ENCODE measurements around the gene WDR48.

The WDR48 gene

DNA sequence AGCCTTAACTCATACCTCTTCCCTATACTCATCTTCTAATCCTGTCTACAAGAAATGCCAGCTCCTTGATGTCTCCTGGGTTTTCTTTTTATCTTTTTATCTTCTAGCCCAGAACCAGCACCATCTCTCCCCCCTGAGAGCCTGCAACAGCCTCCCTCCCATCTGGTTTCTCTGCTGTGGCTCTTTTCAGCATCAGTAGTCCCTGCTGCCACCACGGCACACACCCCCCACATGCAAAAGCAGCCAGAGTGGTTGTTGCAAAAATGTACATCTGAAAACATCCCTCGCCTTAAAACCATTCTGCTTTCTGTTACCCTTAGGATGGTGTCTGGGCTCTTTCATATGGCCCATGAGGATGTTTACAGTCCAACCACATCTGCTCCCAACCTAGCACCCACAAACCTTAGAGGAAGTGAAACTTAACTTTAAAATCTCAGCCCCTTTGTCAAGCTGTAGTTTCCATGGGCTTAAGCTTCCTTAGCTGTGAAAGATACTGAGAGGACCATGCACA, 56.4 kb downstream of the WDR48 start:
- ATAC-seq (replicated peaks) = peak; percentile 77
- H3K4me3 Mint-ChIP-seq = peak overlapping the region; percentile 93 to 97
- H3K27ac Mint-ChIP-seq = peak overlapping the region; percentile 91 to 95
- H3K9me3 Mint-ChIP-seq = no peaks in the 10 kb centered on the region
- peaks cover 46 to 47% of the 10 kb centered on the region in 2 donors for H3K4me1 Mint-ChIP-seq (ENCODE audit: low read depth in 2 of 2)
- peak; percentile 43 to 49 (median 46) for DNase-seq
- H3K36me3 Mint-ChIP-seq (ENCODE audit: insufficient read depth) = peaks cover 6% of the 10 kb centered on the region
- H3K27me3 Mint-ChIP-seq = no peaks in the 10 kb centered on the region

- ATAC-seq (replicated peaks) = no peak
- H3K4me3 Mint-ChIP-seq = peak overlapping the region; percentile 93 to 97
These were observed 57.3 kb downstream of the WDR48 start for GRCh38 chr3:39109086-39109485.

DNA sequence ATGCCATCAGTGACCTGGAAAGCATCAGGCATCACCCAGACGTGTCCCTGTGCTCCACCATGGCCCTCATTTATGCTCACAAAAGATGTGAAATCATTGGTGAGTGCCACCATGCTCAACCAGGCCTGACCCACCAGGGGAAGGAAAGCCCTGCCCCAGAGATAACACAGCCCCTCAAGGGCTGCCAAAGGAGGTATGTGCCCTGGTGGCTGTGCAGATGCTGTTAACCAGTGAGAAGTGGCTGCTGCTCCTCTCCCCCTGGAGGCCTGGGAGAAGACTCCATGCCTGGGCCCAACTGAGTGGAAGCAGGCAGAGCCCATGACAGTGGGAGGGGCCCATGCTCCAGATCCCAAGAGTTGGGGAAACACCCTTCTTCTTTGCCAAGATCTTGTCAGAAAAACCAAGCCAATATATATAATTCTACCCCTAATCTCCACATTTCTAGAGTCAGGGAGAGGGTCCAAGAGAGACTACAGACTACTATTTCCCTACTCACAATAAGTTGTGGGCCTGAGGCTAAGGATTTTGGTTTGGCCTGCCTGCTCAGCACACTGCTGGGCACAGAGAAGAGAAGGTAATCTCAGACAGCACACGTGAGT, 58.3 kb downstream of the WDR48 start:
- H3K4me1 Mint-ChIP-seq (ENCODE audit: low read depth in 2 of 2) = peaks cover 37 to 38% of the 10 kb centered on the region in 2 donors
- H3K27me3 Mint-ChIP-seq = no peaks in the 10 kb centered on the region
- DNase-seq = no peak
- no peak overlapping the region for H3K27ac Mint-ChIP-seq
- no peaks in the 10 kb centered on the region for H3K9me3 Mint-ChIP-seq
- ATAC-seq (replicated peaks) = no peak
- H3K4me3 Mint-ChIP-seq = no peak overlapping the region
- peaks cover 4% of the 10 kb centered on the region for H3K36me3 Mint-ChIP-seq (ENCODE audit: insufficient read depth)

More at GRCh38 chr3:39109086-39109485, 57.3 kb downstream of the WDR48 start:
- DNase-seq = no peak
- H3K36me3 Mint-ChIP-seq (ENCODE audit: insufficient read depth) = peaks cover 4% of the 10 kb centered on the region
- H3K4me1 Mint-ChIP-seq (ENCODE audit: low read depth in 2 of 2) = peaks cover 43% of the 10 kb centered on the region in 2 donors
- no peak overlapping the region for H3K27ac Mint-ChIP-seq
- H3K27me3 Mint-ChIP-seq = no peaks in the 10 kb centered on the region
- no peaks in the 10 kb centered on the region for H3K9me3 Mint-ChIP-seq

DNA sequence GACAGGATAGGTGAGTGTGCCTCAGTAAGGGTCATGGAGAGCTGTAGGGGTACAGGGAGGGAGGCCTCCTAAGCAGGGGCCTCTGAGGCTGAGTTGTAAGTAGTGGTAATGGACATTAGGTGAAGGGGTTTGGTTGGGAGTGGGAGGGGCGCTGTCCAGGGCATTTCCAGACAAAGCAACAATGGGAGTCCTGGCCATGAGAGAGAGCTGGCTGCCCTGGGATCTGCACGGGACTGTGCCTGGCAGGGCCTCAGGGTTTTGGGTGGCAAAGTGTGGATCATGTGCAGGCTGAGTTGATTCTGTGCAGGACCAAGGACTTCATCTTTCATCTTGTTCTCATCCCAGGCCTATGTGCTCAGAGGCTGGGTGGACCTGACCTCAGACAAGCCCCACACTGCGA, 60.3 kb downstream of the WDR48 start:
- Mint-ChIP-seq H3K27me3 (no peaks in the 10 kb centered on the region), H3K4me1 (ENCODE audit: low read depth in 2 of 2) (peaks cover 21% of the 10 kb centered on the region in 2 donors), H3K9me3 (no peaks in the 10 kb centered on the region), H3K36me3 (ENCODE audit: insufficient read depth) (peaks cover 4% of the 10 kb centered on the region), H3K27ac (no peak overlapping the region), H3K4me3 (no peak overlapping the region)
- ATAC-seq (replicated peaks) (no peak), DNase-seq (no peak)

- ATAC-seq (replicated peaks) (no peak), DNase-seq (no peak)
- no peak overlapping the region for H3K4me3 Mint-ChIP-seq
- no peaks in the 10 kb centered on the region for H3K27me3 Mint-ChIP-seq
- peaks cover 19 to 20% of the 10 kb centered on the region in 2 donors for H3K4me1 Mint-ChIP-seq (ENCODE audit: low read depth in 2 of 2)
- peaks cover 4% of the 10 kb centered on the region for H3K36me3 Mint-ChIP-seq (ENCODE audit: insufficient read depth)
- no peaks in the 10 kb centered on the region for H3K9me3 Mint-ChIP-seq
- no peak overlapping the region for H3K27ac Mint-ChIP-seq
These were observed 60.7 kb downstream of the WDR48 start for GRCh38 chr3:39112535-39112934.

- Mint-ChIP-seq H3K27ac (no peak overlapping the region), H3K4me3 (no peak overlapping the region)
- no peak for ATAC-seq (replicated peaks)
These were observed 61.5 kb downstream of the WDR48 start for GRCh38 chr3:39113291-39113690.

DNA sequence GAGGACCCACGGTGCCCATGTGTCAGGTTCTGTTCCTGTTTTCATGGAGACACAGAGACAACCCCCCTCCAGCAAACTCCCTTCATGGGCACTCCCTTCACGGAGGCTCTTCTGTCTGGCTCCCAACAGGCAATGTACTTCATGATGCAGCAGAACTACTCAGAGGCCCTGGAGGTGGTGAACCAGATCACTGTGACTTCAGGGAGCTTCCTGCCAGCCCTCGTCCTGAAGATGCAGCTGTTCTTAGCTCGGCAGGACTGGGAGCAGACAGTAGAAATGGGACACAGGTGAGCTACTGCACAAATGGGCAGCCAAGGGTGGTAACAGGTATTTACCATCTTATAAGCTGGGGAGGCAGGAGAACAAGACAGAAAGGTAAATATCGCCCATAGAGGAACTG, 62.6 kb downstream of the WDR48 start:
- H3K27me3 Mint-ChIP-seq = no peaks in the 10 kb centered on the region
- no peak overlapping the region for H3K27ac Mint-ChIP-seq
- H3K4me3 Mint-ChIP-seq = no peak overlapping the region
- no peaks in the 10 kb centered on the region for H3K36me3 Mint-ChIP-seq (ENCODE audit: insufficient read depth)
- ATAC-seq (replicated peaks) (no peak), DNase-seq (no peak)
- H3K9me3 Mint-ChIP-seq = no peaks in the 10 kb centered on the region
- peaks cover 0 to 1% of the 10 kb centered on the region in 2 donors for H3K4me1 Mint-ChIP-seq (ENCODE audit: low read depth in 2 of 2)

More at GRCh38 chr3:39113291-39113690, 61.5 kb downstream of the WDR48 start:
- DNase-seq = no peak
- H3K9me3 Mint-ChIP-seq = no peaks in the 10 kb centered on the region
- peaks cover 12 to 13% of the 10 kb centered on the region in 2 donors for H3K4me1 Mint-ChIP-seq (ENCODE audit: low read depth in 2 of 2)
- H3K36me3 Mint-ChIP-seq (ENCODE audit: insufficient read depth) = peaks cover 2% of the 10 kb centered on the region
- H3K27me3 Mint-ChIP-seq = no peaks in the 10 kb centered on the region

DNA sequence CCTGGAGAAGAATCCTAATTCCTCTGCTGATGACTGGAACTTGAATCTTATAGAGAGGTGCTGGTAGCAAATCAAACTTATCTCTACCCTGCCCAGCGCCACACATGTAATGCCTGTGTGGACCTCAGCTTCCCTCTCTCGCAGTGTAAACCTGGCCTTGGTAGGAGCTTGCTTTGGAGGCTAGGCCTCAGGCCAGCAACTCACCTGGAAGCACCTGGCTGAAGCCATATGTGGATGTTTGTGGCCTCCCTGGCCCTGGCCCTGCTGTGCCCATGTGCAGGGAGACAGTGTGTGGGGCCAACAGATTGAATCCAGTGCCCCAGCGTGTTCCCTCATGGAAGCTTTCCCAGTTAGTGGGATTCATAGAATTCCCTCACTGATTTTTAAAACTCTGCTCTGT, 64.1 kb downstream of the WDR48 start:
- DNase-seq = no peak
- Mint-ChIP-seq H3K27me3 (no peaks in the 10 kb centered on the region), H3K4me3 (no peak overlapping the region), H3K9me3 (no peaks in the 10 kb centered on the region), H3K4me1 (ENCODE audit: low read depth in 2 of 2) (no peaks in the 10 kb centered on the region), H3K27ac (no peak overlapping the region), H3K36me3 (ENCODE audit: insufficient read depth) (no peaks in the 10 kb centered on the region)
- ATAC-seq (replicated peaks) = no peak

- ATAC-seq (replicated peaks) = no peak
- no peaks in the 10 kb centered on the region for H3K36me3 Mint-ChIP-seq (ENCODE audit: insufficient read depth)
- no peak for DNase-seq
- no peak overlapping the region for H3K4me3 Mint-ChIP-seq
- H3K27ac Mint-ChIP-seq = no peak overlapping the region
- H3K4me1 Mint-ChIP-seq (ENCODE audit: low read depth in 2 of 2) = no peaks in the 10 kb centered on the region
- no peaks in the 10 kb centered on the region for H3K9me3 Mint-ChIP-seq
- H3K27me3 Mint-ChIP-seq = no peaks in the 10 kb centered on the region
These were observed 66.3 kb downstream of the WDR48 start for GRCh38 chr3:39118079-39118478.

DNA sequence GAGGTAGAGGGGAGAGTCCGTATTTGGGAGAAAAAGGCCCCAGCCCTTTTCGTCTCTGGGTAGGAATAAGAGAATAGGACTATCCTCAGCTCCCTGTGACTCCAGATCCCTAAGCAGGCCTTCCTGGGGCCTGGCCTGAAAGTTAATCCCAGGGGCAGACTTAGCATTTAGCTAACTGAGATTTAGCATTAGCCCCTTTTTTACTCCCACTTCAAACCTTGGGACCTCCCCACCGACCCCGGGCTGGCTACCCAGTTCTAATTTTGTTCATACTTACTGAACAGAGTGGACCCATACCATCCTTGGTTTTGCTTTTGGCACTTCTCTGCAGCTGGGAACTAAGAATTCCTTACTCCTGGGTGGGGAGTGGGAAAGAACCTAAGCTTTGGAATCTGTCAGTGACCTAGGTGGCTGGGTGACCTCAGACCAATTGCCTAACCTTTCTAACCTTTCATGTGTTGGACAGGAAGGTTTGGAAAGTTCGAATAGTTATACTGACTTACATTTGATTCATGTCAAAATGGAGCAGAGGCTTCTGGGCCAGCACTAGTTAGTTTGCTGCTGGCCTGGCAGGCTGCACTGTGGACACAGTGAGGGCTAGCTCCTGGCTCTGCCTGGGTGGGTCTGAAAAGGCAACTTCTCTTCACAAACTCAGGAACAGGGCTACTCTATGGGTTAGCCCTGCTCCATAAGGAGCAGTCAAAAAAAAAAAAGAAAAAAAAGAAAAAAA, 67.3 kb downstream of the WDR48 start:
- Mint-ChIP-seq H3K9me3 (no peaks in the 10 kb centered on the region), H3K27me3 (no peaks in the 10 kb centered on the region), H3K36me3 (ENCODE audit: insufficient read depth) (no peaks in the 10 kb centered on the region), H3K27ac (no peak overlapping the region), H3K4me3 (no peak overlapping the region), H3K4me1 (ENCODE audit: low read depth in 2 of 2) (no peaks in the 10 kb centered on the region)
- DNase-seq (no peak), ATAC-seq (replicated peaks) (no peak)

DNA sequence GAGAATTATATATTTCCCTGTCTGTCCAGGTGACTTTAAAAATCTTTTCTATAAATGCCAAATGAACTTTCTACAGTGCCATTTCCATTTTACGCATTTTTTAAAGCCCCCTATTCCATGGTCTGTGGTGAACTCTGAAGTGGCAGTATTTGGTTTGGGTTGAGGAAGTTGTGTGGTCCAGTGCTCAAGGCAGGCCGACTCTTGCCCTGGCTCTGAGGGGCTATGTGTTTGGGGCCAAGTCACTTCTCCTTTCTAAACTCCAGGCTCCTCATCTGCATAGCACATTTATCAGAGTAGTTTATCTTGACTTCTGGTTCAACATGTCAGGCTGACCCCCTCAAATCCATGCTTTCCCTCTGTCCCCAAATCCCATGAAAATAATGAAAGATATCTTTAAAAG, 69.8 kb downstream of the WDR48 start:
- Mint-ChIP-seq H3K4me3 (no peak overlapping the region), H3K4me1 (ENCODE audit: low read depth in 2 of 2) (peaks cover 1 to 3% of the 10 kb centered on the region in 2 donors), H3K36me3 (ENCODE audit: insufficient read depth) (no peaks in the 10 kb centered on the region), H3K9me3 (no peaks in the 10 kb centered on the region), H3K27me3 (no peaks in the 10 kb centered on the region), H3K27ac (no peak overlapping the region)
- DNase-seq = no peak
- ATAC-seq (replicated peaks) = no peak

GRCh38 chr3:39122813-39123212, 71.0 kb downstream of the WDR48 start:
- H3K9me3 Mint-ChIP-seq = no peaks in the 10 kb centered on the region
- H3K4me3 Mint-ChIP-seq = no peak overlapping the region
- H3K27ac Mint-ChIP-seq = no peak overlapping the region
- no peaks in the 10 kb centered on the region for H3K27me3 Mint-ChIP-seq
- H3K4me1 Mint-ChIP-seq (ENCODE audit: low read depth in 2 of 2) = peaks cover 10 to 15% of the 10 kb centered on the region in 2 donors
- DNase-seq (no peak), ATAC-seq (replicated peaks) (no peak)
- H3K36me3 Mint-ChIP-seq (ENCODE audit: insufficient read depth) = no peaks in the 10 kb centered on the region

GRCh38 chr3:39124876-39125840, 73.3 kb downstream of the WDR48 start:
- Mint-ChIP-seq H3K27ac (no peak overlapping the region), H3K4me3 (no peak overlapping the region), H3K4me1 (ENCODE audit: low read depth in 2 of 2) (peaks cover 21 to 27% of the 10 kb centered on the region in 2 donors), H3K9me3 (no peaks in the 10 kb centered on the region), H3K36me3 (ENCODE audit: insufficient read depth) (no peaks in the 10 kb centered on the region), H3K27me3 (no peaks in the 10 kb centered on the region)
- ATAC-seq (replicated peaks) = no peak
- no peak for DNase-seq
